ENCODE results near the gene CSTF1.
A peak's percentile ranks its signal among the peaks of the same experiment; 100 is the strongest.

CSTF1 gene

GRCh38 chr20:56427797-56428196 lies 35.4 kb downstream of the CSTF1 start:
- DNase-seq: no peak

GRCh38 chr20:56428410-56428809 lies 36.0 kb downstream of the CSTF1 start:
- DNase-seq: no peak

GRCh38 chr20:56428881-56429280 lies 36.4 kb downstream of the CSTF1 start:
- DNase-seq: no peak

- DNase-seq: no peak
Measured at GRCh38 chr20:56429502-56429901, 37.1 kb downstream of the CSTF1 start.

GRCh38 chr20:56429941-56430340 lies 37.5 kb downstream of the CSTF1 start:
- no peak for DNase-seq

GRCh38 chr20:56430461-56430860 lies 38.0 kb downstream of the CSTF1 start:
- no peak for DNase-seq

GRCh38 chr20:56430957-56431356 lies 38.5 kb downstream of the CSTF1 start:
- DNase-seq: no peak

- no peak for DNase-seq
Measured at GRCh38 chr20:56431471-56431870, 39.0 kb downstream of the CSTF1 start.

- no peak for DNase-seq
Measured at GRCh38 chr20:56433221-56433879, 40.9 kb downstream of the CSTF1 start.

GRCh38 chr20:56433880-56434255 lies 41.4 kb downstream of the CSTF1 start:
- peak in 5 of 56 donors; percentile 10 to 44 (median 27) for DNase-seq

- DNase-seq: no peak
Measured at GRCh38 chr20:56437196-56437960, 44.9 kb downstream of the CSTF1 start.

- no peak for DNase-seq
Measured at GRCh38 chr20:56438284-56438683, 45.8 kb downstream of the CSTF1 start.

GRCh38 chr20:56439771-56440291 lies 47.4 kb downstream of the CSTF1 start:
- DNase-seq: peak in 1 of 56 donors; percentile 3

GRCh38 chr20:56440346-56441007 lies 48.0 kb downstream of the CSTF1 start:
- no peak for DNase-seq

GRCh38 chr20:56442389-56443365 lies 50.2 kb downstream of the CSTF1 start:
- DNase-seq: no peak

GRCh38 chr20:56443654-56444540 lies 51.5 kb downstream of the CSTF1 start:
- DNase-seq: peak in 1 of 56 donors; percentile 13

GRCh38 chr20:56445130-56445529 lies 52.7 kb downstream of the CSTF1 start:
- no peak for DNase-seq

GRCh38 chr20:56445540-56445939 lies 53.1 kb downstream of the CSTF1 start:
- DNase-seq: no peak

GRCh38 chr20:56447227-56447626 lies 54.8 kb downstream of the CSTF1 start:
- DNase-seq: no peak

GRCh38 chr20:56449459-56449858 lies 57.0 kb downstream of the CSTF1 start:
- DNase-seq: no peak
